ENCODE measurements around the gene GID8. TPM values are rescaled to one million over a fixed set of nuclear protein-coding genes. Genes with fewer than 3 reads are reported as not detected.

Gene GID8
- total and polyA plus RNA-seq, 8 donors = 24.5 to 52.6 (median 47.6) TPM

DNA sequence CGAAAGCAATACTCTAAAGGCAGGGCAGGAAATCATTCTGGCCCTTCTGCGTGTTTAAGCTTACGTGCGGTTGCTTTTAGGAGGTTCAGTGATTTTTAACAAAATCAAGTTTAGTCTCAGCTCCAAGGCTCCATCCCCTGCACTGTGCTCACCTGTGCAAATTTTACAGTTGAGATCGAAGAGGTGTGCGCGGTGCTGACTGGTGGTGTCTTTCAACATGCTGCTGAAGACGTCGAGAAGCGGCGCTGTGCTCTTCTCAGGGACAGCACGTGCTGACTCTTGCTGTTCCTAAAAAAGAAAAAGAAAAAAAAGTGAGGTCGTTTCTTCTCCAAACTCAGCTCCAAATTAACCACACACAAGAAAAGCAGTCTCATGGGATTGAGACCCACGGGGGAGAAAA lies 43.7 kb upstream of the GID8 start:
- no peaks in the 10 kb centered on the region for H3K9me3 ChIP-seq
- H3K27ac ChIP-seq = no peak overlapping the region
- H3K27me3 ChIP-seq = no peaks in the 10 kb centered on the region
- TF ChIP-seq, protein P1, sequence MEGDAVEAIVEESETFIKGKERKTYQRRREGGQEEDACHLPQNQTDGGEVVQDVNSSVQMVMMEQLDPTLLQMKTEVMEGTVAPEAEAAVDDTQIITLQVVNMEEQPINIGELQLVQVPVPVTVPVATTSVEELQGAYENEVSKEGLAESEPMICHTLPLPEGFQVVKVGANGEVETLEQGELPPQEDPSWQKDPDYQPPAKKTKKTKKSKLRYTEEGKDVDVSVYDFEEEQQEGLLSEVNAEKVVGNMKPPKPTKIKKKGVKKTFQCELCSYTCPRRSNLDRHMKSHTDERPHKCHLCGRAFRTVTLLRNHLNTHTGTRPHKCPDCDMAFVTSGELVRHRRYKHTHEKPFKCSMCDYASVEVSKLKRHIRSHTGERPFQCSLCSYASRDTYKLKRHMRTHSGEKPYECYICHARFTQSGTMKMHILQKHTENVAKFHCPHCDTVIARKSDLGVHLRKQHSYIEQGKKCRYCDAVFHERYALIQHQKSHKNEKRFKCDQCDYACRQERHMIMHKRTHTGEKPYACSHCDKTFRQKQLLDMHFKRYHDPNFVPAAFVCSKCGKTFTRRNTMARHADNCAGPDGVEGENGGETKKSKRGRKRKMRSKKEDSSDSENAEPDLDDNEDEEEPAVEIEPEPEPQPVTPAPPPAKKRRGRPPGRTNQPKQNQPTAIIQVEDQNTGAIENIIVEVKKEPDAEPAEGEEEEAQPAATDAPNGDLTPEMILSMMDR (IDR thresholded peaks at IDR 0.05) = no peak
- H3K36me3 ChIP-seq = peaks cover 2 to 82% of the 10 kb centered on the region in 2 donors
- H3K4me3 ChIP-seq = no peak overlapping the region
- DNase-seq = no peak
- intact Hi-C loops (cut with DNase I) = loop anchor here in 1 of 2 donors (10.0 kb wide), 1 partner anchor 111 kb away; the partner anchor contains the start of gene BHLHE23
- H3K4me1 ChIP-seq = peaks cover 0 to 5% of the 10 kb centered on the region in 2 donors
- no peak for ATAC-seq

DNA sequence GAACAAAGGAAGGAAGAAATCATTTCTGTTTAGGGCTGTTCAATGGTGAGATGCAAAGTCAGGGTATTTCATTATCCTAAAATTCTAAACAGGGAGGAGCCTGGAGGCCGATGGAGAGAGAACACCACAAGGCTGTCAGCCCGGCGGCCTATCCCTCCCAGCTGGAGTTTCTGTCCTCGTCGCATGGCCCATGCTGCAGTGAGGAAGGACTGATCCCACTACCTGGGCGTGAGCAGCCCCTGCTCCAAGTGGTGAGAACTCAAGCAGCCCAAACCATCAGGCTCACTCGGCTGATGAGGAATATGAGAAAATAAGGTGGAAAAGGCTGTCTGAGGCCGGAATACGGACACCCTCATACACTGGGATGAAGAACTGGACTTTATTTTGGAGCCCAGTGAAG lies 42.4 kb upstream of the GID8 start:
- no peak overlapping the region for H3K4me3 ChIP-seq
- H3K36me3 ChIP-seq = peaks cover 2 to 70% of the 10 kb centered on the region in 2 donors
- ATAC-seq (no peak), DNase-seq (no peak)
- H3K27me3 ChIP-seq = no peaks in the 10 kb centered on the region
- intact Hi-C loops (cut with DNase I) = loop anchor here in 1 of 2 donors (10.0 kb wide), 1 partner anchor 109 kb away; the partner anchor contains the start of gene BHLHE23
- peaks cover 7 to 17% of the 10 kb centered on the region in 2 donors for H3K4me1 ChIP-seq
- H3K27ac ChIP-seq = no peak overlapping the region
- no peaks in the 10 kb centered on the region for H3K9me3 ChIP-seq
- TF ChIP-seq, protein P1 (IDR thresholded peaks at IDR 0.05) = no peak

DNA sequence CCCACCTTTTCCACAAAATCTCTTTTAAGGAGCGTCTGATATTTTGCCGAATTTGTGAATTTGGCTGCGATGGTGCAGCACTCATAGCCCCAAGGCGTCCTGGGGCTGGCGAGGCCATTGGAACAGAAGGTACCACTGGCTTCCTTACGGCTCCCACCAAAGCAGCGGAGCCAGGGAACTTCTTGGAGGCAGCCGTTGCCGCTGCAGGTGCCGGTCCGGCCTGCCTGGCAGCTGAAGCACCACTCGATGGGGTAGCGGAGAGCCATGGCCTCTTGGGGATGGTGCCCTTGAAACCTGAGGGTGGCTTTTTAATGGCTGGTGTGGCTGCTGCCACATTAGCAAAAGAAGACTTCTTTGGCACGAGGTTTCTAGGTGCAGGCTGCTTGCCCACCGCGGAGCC lies 41.4 kb upstream of the GID8 start:
- Histone ChIP-seq H3K4me3 (no peak overlapping the region), H3K27me3 (no peaks in the 10 kb centered on the region), H3K36me3 (peaks cover 2 to 68% of the 10 kb centered on the region in 2 donors), H3K27ac (no peak overlapping the region), H3K9me3 (no peaks in the 10 kb centered on the region), H3K4me1 (peaks cover 7 to 21% of the 10 kb centered on the region in 2 donors)
- TF ChIP-seq, protein P1 (IDR thresholded peaks at IDR 0.05) = no peak
- no peak for ATAC-seq
- intact Hi-C loops (cut with DNase I) = loop anchor here in 1 of 2 donors (10.0 kb wide), 1 partner anchor 108 kb away; the partner anchor contains the start of gene BHLHE23
- DNase-seq = no peak

DNA sequence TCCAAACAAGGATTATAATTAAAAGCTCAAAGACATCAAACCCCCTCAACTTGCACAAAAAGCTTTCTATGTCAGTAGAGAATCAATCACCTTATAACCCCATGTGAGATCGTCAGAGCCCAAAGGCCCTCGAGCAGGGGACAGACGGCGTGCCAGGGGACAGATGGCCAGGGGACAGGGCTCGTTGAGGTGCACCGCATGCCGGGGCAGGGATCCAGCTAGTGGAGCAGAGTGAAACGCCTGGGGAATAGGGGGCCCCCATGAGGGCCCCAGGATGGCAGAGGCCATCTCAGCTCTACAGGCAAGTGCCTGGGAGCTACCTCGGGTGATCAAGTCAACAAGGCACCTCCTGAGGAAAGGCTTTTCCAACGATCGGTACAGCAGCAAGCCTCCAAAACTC lies 40.3 kb upstream of the GID8 start:
- DNase-seq (no peak), ATAC-seq (no peak)
- Histone ChIP-seq H3K36me3 (peaks cover 2 to 68% of the 10 kb centered on the region in 2 donors), H3K27me3 (no peaks in the 10 kb centered on the region), H3K9me3 (no peaks in the 10 kb centered on the region), H3K4me1 (peaks cover 7 to 21% of the 10 kb centered on the region in 2 donors), H3K27ac (no peak overlapping the region), H3K4me3 (no peak overlapping the region)
- intact Hi-C loops (cut with DNase I) = loop anchor here in 1 of 2 donors (10.0 kb wide), 1 partner anchor 107 kb away; the partner anchor contains the start of gene BHLHE23
- TF ChIP-seq, protein P1 (IDR thresholded peaks at IDR 0.05) = no peak

DNA sequence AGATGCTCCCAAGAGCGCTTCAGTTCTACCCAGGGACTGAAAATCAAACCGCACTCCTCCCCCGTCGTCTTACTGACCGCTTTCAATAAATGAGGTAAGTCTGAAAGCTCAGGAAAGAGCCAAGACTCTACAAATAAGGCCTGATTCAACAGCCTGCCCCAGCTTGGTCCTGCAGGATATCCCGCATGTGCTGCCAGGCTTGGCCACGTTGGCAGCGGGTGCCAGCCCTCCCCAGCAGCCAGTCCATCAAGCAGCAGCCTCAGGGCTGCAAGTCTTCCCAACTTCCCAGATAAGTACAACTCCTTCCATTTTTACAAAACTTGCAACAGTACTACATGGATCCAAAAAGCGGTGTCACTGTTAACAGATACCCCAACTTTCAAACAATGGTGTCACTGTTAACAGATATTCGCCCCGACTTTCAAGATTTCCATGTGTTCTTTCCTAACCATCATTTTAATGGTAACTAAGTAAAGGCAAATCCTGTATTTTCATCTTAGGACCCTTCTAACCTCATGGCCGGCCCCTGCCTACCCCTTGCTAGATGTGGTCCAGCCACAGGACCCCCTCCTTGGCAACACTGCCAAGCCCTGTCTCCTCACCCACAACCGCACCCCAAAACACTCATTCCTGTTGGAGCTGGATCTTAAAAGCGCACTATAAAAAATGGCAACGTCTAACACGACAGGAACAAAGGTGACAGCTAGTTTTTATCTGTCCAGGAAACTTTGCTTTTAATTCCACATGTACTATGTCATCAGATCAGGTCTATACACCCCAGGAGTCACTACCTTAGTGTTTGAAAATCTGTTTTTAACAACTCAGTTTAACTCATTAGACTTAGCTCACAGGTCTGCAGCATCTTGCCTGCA lies 39.6 kb upstream of the GID8 start:
- ATAC-seq = no peak

More for the DNA sequence above, 39.6 kb upstream of the GID8 start:
- no peak overlapping the region for H3K4me3 ChIP-seq
- H3K27ac ChIP-seq = no peak overlapping the region
- peaks cover 7 to 21% of the 10 kb centered on the region in 2 donors for H3K4me1 ChIP-seq
- H3K27me3 ChIP-seq = no peaks in the 10 kb centered on the region
- no peaks in the 10 kb centered on the region for H3K9me3 ChIP-seq
- TF ChIP-seq, protein P1 (IDR thresholded peaks at IDR 0.05) = no peak
- intact Hi-C loops (cut with DNase I) = loop anchor here in 1 of 2 donors (10.0 kb wide), 1 partner anchor 106 kb away; the partner anchor contains the start of gene BHLHE23
- DNase-seq = no peak
- H3K36me3 ChIP-seq = peaks cover 2 to 68% of the 10 kb centered on the region in 2 donors
